ENCODE measurements around the gene SLC37A2. TPM values are rescaled to one million over a fixed set of nuclear protein-coding genes. Genes with fewer than 3 reads are reported as not detected.
A peak's percentile ranks its signal among the peaks of the same experiment; 100 is the strongest.

Gene SLC37A2
- total and polyA plus RNA-seq, 2 of the 4 experiments (the other 2 are of a cell fraction) = 0.72 to 1.1 TPM

GRCh38 chr11:125111001-125111342 lies 47.9 kb downstream of the SLC37A2 start:
- Histone ChIP-seq H3K79me1 (ENCODE audit: low read depth in 1 of 2, low read length in 2 of 2) (peaks cover 3 to 16% of the 10 kb centered on the region in 2 experiments; a peak in 2 of 4 replicates), H3K18ac (ENCODE audit: low read depth, low read length) (no peak overlapping the region), H3K9me1 (ENCODE audit: insufficient read depth, low read length) (no peaks in the 10 kb centered on the region; the same call in 1 of the 2 replicates), H4K91ac (ENCODE audit: insufficient read depth, low read depth, low read length) (no peak overlapping the region), H3K14ac (replicated peaks; ENCODE audit: low read depth, low read length) (peak overlapping the region; percentile 56), H2AK9ac (replicated peaks; ENCODE audit: low read depth, low read length, poor library complexity) (peak overlapping the region; percentile 0), H2BK120ac (ENCODE audit: low read depth, low read length) (peak overlapping the region; percentile 7; the same call in 1 of the 2 replicates), H3K4me1 (ENCODE audit: control insufficient read depth, insufficient read depth, low read length) (peaks cover 7% of the 10 kb centered on the region), H2AFZ (replicated peaks; ENCODE audit: low read length, poor library complexity) (peak overlapping the region; percentile 95), H4K5ac (ENCODE audit: low read depth, low read length) (peak overlapping the region; percentile 52), H2BK5ac (ENCODE audit: low read depth, low read length, poor library complexity, severe bottlenecking) (peak overlapping the region; percentile 22), H2BK15ac (ENCODE audit: low read depth, low read length) (no peak overlapping the region), H4K8ac (ENCODE audit: low read depth in 2 of 2, low read length in 2 of 2) (peak overlapping the region; percentile 32 to 75; a peak in 3 of 4 replicates), H3K4ac (ENCODE audit: low read depth, low read length) (peak overlapping the region; percentile 68), H2AK5ac (ENCODE audit: low read depth, low read length) (0 out of 2 replicates have a peak overlapping the region, but pooled peaks have one; percentile 5), H2BK20ac (ENCODE audit: low read depth, low read length) (no peak overlapping the region), H3K36me3 (ENCODE audit: control insufficient read depth, insufficient read depth, low read length) (no peaks in the 10 kb centered on the region), H3K56ac (ENCODE audit: extremely low read depth, insufficient read depth, low read length) (peak overlapping the region; percentile 65; the same call in 1 of the 2 replicates), H3K23ac (ENCODE audit: low read depth, low read length) (peak overlapping the region; percentile 73), H4K20me1 (ENCODE audit: insufficient read depth, low read length) (no peaks in the 10 kb centered on the region), H3K4me3 (ENCODE audit: insufficient read depth, low read depth, low read length) (peak overlapping the region; percentile 73), H3K27ac (ENCODE audit: insufficient read depth, low read length) (peak overlapping the region; percentile 28), H3K9ac (ENCODE audit: low read depth, low read length) (peak overlapping the region; percentile 79), H3K27me3 (ENCODE audit: control insufficient read depth, insufficient read depth, low read length) (no peaks in the 10 kb centered on the region), H3K9me3 (ENCODE audit: control insufficient read depth, insufficient read depth, low read length) (no peaks in the 10 kb centered on the region), H3K4me2 (ENCODE audit: low read depth, low read length) (peak overlapping the region; percentile 78)
- in situ Hi-C loops (cut with MboI; ENCODE audit: low sequenced_read_pairs) = no loop called here
- intact Hi-C loops (cut with micrococcal nuclease) = no loop called here
- WGBS, 2 experiments (ENCODE audit: extremely low coverage in 2 of 2, insufficient read length in 1 of 2) = no CpG with 5 or more reads among the region's 9 CpGs
- ChIA-PET POLR2A (ENCODE audit: unreplicated experiment) (interaction anchor here (0.8 to 1.4 kb wide), 2 partner anchors 13 to 17 kb away, joined by 3 read pairs; no protein-coding TSS in a partner anchor), CTCF (interaction anchor here (1.7 kb wide), 1 partner anchor 235 kb away, joined by 6 read pairs; no protein-coding TSS in a partner anchor)
- dilution Hi-C loops (cut with HindIII; ENCODE audit: low sequenced_read_pairs, unreplicated experiment) = no loop called here
- no peak for ATAC-seq (ENCODE audit: low read depth)
- BruUV-seq (replicated peaks) = no TSS peak
- no peak for DNase-seq
- TF ChIP-seq POLR2A (IDR thresholded peaks at IDR 0.05; ENCODE audit: low read depth, low read length) (no peak), CEBPB (IDR thresholded peaks at IDR 0.05; ENCODE audit: low read depth, low read length) (no peak), ELK1 (IDR thresholded peaks at IDR 0.05; ENCODE audit: borderline replicate concordance, low read depth, low read length) (no peak), MXI1 (IDR thresholded peaks at IDR 0.05; ENCODE audit: borderline replicate concordance, low read depth, low read length) (no peak), MAZ (IDR thresholded peaks at IDR 0.05; ENCODE audit: borderline replicate concordance, low read depth, low read length) (no peak), FOS (IDR thresholded peaks at IDR 0.05; ENCODE audit: low read depth, low read length) (no peak), BHLHE40 (IDR thresholded peaks at IDR 0.05; ENCODE audit: low read depth, low read length) (no peak), CHD1 (IDR thresholded peaks at IDR 0.05; ENCODE audit: low read depth, low read length) (no peak), SMC3 (IDR thresholded peaks at IDR 0.05; ENCODE audit: low read depth, low read length) (no peak), MAFK (IDR thresholded peaks at IDR 0.05; ENCODE audit: low read depth, low read length) (no peak), CTCF (conservative IDR thresholded peaks at IDR 0.05; ENCODE audit: low read depth, low read length) (no peak), NFE2L2 (IDR thresholded peaks at IDR 0.05; ENCODE audit: low read depth, low read length) (no peak), RAD21 (IDR thresholded peaks at IDR 0.05; ENCODE audit: low read length) (no peak), RCOR1 (IDR thresholded peaks at IDR 0.05; ENCODE audit: insufficient replicate concordance, low read length) (no peak), USF2 (IDR thresholded peaks at IDR 0.05; ENCODE audit: low read depth, low read length) (no peak), RFX5 (IDR thresholded peaks at IDR 0.05; ENCODE audit: low read depth, low read length) (no peak)

All from IMR-90 (cell line).